ENCODE data around the gene DCK.

DNA sequence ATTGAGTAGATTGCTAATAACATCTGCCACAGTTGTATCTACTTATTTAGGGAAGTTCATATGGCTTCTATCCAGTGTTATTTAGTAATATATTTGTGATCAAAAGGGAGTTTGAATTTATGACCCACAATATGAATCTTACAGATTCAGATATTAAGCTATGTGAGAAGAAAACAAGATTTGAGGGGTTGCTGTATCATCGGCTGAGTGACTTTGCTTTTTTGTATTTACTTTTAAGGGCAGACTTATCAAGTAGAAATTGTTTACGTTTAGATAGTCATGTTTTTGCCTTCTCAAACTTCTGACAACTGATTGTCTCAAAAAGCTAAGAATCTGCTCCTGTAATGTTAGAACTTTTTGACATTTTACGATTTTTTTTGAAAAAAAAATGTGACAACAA lies 17.2 kb upstream of the DCK start:
- TF ChIP-seq, protein P1, sequence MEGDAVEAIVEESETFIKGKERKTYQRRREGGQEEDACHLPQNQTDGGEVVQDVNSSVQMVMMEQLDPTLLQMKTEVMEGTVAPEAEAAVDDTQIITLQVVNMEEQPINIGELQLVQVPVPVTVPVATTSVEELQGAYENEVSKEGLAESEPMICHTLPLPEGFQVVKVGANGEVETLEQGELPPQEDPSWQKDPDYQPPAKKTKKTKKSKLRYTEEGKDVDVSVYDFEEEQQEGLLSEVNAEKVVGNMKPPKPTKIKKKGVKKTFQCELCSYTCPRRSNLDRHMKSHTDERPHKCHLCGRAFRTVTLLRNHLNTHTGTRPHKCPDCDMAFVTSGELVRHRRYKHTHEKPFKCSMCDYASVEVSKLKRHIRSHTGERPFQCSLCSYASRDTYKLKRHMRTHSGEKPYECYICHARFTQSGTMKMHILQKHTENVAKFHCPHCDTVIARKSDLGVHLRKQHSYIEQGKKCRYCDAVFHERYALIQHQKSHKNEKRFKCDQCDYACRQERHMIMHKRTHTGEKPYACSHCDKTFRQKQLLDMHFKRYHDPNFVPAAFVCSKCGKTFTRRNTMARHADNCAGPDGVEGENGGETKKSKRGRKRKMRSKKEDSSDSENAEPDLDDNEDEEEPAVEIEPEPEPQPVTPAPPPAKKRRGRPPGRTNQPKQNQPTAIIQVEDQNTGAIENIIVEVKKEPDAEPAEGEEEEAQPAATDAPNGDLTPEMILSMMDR (IDR thresholded peaks at IDR 0.05), result no peak
- TF ChIP-seq POLR2A (IDR thresholded peaks at IDR 0.05) (no peak), EP300 (IDR thresholded peaks at IDR 0.05) (no peak)
